ENCODE results near the gene TRIOBP. TPM values are rescaled to one million over a fixed set of nuclear protein-coding genes. Genes with fewer than 3 reads are reported as not detected.

TRIOBP gene
- total and polyA plus RNA-seq, 2 donors (not counting 3 experiments of a cell fraction or from before 2014, with no cell fraction given), result 60.6 to 104 TPM

DNA sequence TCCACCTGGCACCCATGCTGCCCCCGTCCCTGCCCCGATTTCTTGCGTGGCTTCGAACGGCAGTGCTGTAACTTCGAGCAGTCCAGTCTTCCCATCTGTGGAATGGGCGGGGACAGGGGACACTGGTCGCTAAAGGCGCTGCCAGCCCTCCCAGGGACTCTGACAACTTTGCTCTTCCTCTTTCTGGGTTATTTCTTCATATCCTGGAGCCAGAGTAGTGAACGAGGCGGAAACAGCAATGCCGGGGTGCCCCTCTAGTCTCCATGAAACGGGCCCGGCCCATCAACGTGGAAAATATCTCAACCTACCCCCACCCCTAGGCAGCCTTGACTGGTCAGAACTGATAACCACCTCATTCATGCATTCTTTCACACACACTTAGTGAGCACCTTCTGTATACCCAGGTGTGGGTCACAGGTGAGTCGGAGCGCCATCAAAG lies 42.8 kb downstream of the TRIOBP start:
- no TSS peak for BruUV-seq (replicated peaks)
- no peak for DNase-seq (ENCODE audit: low read depth, low spot score)
- no peak overlapping the region for H3K9ac ChIP-seq (replicated peaks; ENCODE audit: extremely low read depth, insufficient read depth, low read length)
- ChIA-PET POLR2A (no interaction called here), CTCF (no interaction called here)
- H3K27ac ChIP-seq (ENCODE audit: insufficient read depth, low read depth, low read length), result no peak overlapping the region
- no peaks in the 10 kb centered on the region for H3K9me3 ChIP-seq (replicated peaks; ENCODE audit: control insufficient read depth, insufficient read depth, low read length)
- no peaks in the 10 kb centered on the region for H4K20me1 ChIP-seq (replicated peaks; ENCODE audit: control insufficient read depth, extremely low read depth, insufficient read depth, low read length)
- no peak overlapping the region for H3K4me3 ChIP-seq (replicated peaks in 1 of 3; ENCODE audit: insufficient read depth in 1 of 3, low read depth in 1 of 3, low read length in 3 of 3)
- no peaks in the 10 kb centered on the region for H3K9me1 ChIP-seq (replicated peaks; ENCODE audit: control insufficient read depth, extremely low read depth, insufficient read depth, low read length)
- no peak overlapping the region for H3K4me2 ChIP-seq (ENCODE audit: insufficient read depth, low read length)
- H2AFZ ChIP-seq (ENCODE audit: low read depth, low read length), result no peak overlapping the region
- FAIRE-seq, result no peak
- H3K27me3 ChIP-seq (ENCODE audit: control insufficient read depth in 2 of 2, insufficient read depth in 2 of 2, low read length in 2 of 2), result no peaks in the 10 kb centered on the region
- dilution Hi-C loops (cut with MboI; ENCODE audit: extremely low pct_ligation_motif_present, low sequenced_read_pairs), result no loop called here
- peaks cover 5% of the 10 kb centered on the region for H3K4me1 ChIP-seq (ENCODE audit: control insufficient read depth, extremely low read depth, insufficient read depth, low read length)
- intact Hi-C loops (cut with micrococcal nuclease), result no loop called here
- no peaks in the 10 kb centered on the region for H3K36me3 ChIP-seq (ENCODE audit: control insufficient read depth in 2 of 2, extremely low read depth in 1 of 2, insufficient read depth in 2 of 2, low read length in 2 of 2)
- TF ChIP-seq, protein P1, sequence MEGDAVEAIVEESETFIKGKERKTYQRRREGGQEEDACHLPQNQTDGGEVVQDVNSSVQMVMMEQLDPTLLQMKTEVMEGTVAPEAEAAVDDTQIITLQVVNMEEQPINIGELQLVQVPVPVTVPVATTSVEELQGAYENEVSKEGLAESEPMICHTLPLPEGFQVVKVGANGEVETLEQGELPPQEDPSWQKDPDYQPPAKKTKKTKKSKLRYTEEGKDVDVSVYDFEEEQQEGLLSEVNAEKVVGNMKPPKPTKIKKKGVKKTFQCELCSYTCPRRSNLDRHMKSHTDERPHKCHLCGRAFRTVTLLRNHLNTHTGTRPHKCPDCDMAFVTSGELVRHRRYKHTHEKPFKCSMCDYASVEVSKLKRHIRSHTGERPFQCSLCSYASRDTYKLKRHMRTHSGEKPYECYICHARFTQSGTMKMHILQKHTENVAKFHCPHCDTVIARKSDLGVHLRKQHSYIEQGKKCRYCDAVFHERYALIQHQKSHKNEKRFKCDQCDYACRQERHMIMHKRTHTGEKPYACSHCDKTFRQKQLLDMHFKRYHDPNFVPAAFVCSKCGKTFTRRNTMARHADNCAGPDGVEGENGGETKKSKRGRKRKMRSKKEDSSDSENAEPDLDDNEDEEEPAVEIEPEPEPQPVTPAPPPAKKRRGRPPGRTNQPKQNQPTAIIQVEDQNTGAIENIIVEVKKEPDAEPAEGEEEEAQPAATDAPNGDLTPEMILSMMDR (IDR thresholded peaks at IDR 0.05; ENCODE audit: extremely low read depth in 1 of 2, insufficient read depth in 1 of 2, low read depth in 1 of 2, low read length in 2 of 2), result no peak
- TF ChIP-seq MAX (IDR thresholded peaks at IDR 0.05; ENCODE audit: insufficient read depth, insufficient read length), result no peak
- no peaks in the 10 kb centered on the region for H3K79me2 ChIP-seq (ENCODE audit: control insufficient read depth, insufficient read depth, low read length)

DNA sequence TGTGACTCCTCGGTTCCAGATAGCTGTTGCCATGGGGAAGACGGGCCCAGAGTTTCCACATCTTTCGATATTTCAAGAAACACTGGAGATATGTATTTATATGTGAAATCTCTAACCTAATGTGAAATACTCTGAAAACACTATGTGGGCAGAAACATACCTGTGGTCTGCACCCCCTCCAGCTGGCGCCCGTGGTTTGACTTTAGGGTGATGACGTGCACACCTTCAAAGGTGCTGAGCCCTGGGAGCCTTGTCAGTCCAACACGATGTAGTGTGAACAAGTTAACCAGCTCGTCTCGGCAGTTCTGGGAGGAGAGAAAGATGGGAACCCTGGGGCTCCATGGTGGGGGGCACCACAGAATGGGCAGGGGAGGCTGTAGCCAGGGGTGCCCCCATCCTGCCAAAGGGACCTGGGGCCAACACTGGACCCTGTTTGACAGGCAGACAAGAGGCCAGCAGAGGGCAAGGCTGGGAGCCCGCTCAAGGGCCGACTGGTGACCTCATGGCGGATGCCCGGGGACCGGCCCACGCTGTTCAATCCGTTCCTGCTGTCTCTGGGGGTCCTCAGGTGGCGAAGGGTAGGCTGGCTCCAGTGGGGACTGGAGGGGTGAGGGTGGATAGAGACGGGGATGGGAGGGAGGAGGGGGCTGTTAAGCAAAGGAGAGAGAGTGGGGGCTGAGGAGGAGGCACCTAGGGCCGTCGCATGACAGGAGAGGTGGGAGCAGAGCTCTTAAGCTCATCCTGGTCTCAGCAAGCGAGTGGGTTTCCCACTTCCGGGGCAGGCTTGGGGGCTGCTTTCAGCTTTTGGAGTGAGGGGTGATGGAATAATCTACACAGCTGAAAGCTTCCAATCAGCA lies 43.8 kb downstream of the TRIOBP start:
- Histone ChIP-seq H3K9ac (replicated peaks; ENCODE audit: extremely low read depth, insufficient read depth, low read length) (no peak overlapping the region), H3K27me3 (ENCODE audit: control insufficient read depth in 2 of 2, insufficient read depth in 2 of 2, low read length in 2 of 2) (no peaks in the 10 kb centered on the region), H3K9me3 (replicated peaks; ENCODE audit: control insufficient read depth, insufficient read depth, low read length) (no peaks in the 10 kb centered on the region), H3K27ac (ENCODE audit: insufficient read depth, low read depth, low read length) (no peak overlapping the region), H3K4me3 (replicated peaks in 1 of 3; ENCODE audit: insufficient read depth in 1 of 3, low read depth in 1 of 3, low read length in 3 of 3) (no peak overlapping the region), H4K20me1 (replicated peaks; ENCODE audit: control insufficient read depth, extremely low read depth, insufficient read depth, low read length) (no peaks in the 10 kb centered on the region), H3K36me3 (ENCODE audit: control insufficient read depth in 2 of 2, extremely low read depth in 1 of 2, insufficient read depth in 2 of 2, low read length in 2 of 2) (no peaks in the 10 kb centered on the region), H2AFZ (ENCODE audit: low read depth, low read length) (no peak overlapping the region), H3K9me1 (replicated peaks; ENCODE audit: control insufficient read depth, extremely low read depth, insufficient read depth, low read length) (no peaks in the 10 kb centered on the region), H3K4me2 (ENCODE audit: insufficient read depth, low read length) (no peak overlapping the region), H3K4me1 (ENCODE audit: control insufficient read depth, extremely low read depth, insufficient read depth, low read length) (peaks cover 11% of the 10 kb centered on the region), H3K79me2 (ENCODE audit: control insufficient read depth, insufficient read depth, low read length) (peaks cover 3% of the 10 kb centered on the region)
- dilution Hi-C loops (cut with MboI; ENCODE audit: extremely low pct_ligation_motif_present, low sequenced_read_pairs) (no loop called here), intact Hi-C loops (cut with micrococcal nuclease) (no loop called here)
- TF ChIP-seq MYC (IDR thresholded peaks at IDR 0.05; ENCODE audit: low read depth, low read length) (no peak), MAX (IDR thresholded peaks at IDR 0.05; ENCODE audit: insufficient read depth, insufficient read length) (no peak)
- DNase-seq (ENCODE audit: low read depth, low spot score), result no peak
- ChIA-PET POLR2A (no interaction called here), CTCF (interaction anchor here (1.5 kb wide), 1 partner anchor 41 kb away, joined by 3 read pairs; no protein-coding TSS in a partner anchor)
- BruUV-seq (replicated peaks), result no TSS peak
- FAIRE-seq, result no peak

All from endothelial cell of umbilical vein (primary cell).